ENCODE measurements around the gene PPP4R1.

PPP4R1 gene

GRCh38 chr18:9536354-9537152 is 77.8 kb downstream of the PPP4R1 start:
- no peak overlapping the region for H3K27ac ChIP-seq

GRCh38 chr18:9535430-9535991 is 78.8 kb downstream of the PPP4R1 start:
- no peak overlapping the region for H3K4me3 ChIP-seq (ENCODE audit: low read depth, low read length)
- no peak overlapping the region for H3K27ac ChIP-seq
- no peak overlapping the region for H3K9ac ChIP-seq
- no peak overlapping the region for H2AFZ ChIP-seq
- no peaks in the 10 kb centered on the region for H3K27me3 ChIP-seq (ENCODE audit: control insufficient read depth, insufficient read depth, low read length)
- no peaks in the 10 kb centered on the region for H3K9me3 ChIP-seq (ENCODE audit: control insufficient read depth, low read length)
- H3K4me1 ChIP-seq: no peaks in the 10 kb centered on the region
- H3K4me2 ChIP-seq (ENCODE audit: low read length): no peak overlapping the region
- H3K36me3 ChIP-seq (ENCODE audit: control insufficient read depth, insufficient read depth, low read length): no peaks in the 10 kb centered on the region
- no peaks in the 10 kb centered on the region for H3K79me2 ChIP-seq
- TF ChIP-seq CTCF (IDR thresholded peaks at IDR 0.05): no peak

More at GRCh38 chr18:9536354-9537152, 77.8 kb downstream of the PPP4R1 start:
- Histone ChIP-seq H3K4me1 (no peaks in the 10 kb centered on the region), H3K79me2 (no peaks in the 10 kb centered on the region), H3K4me2 (ENCODE audit: low read length) (no peak overlapping the region), H3K4me3 (ENCODE audit: low read depth, low read length) (no peak overlapping the region), H3K9ac (no peak overlapping the region), H3K9me3 (ENCODE audit: control insufficient read depth, low read length) (no peaks in the 10 kb centered on the region), H3K36me3 (ENCODE audit: control insufficient read depth, insufficient read depth, low read length) (no peaks in the 10 kb centered on the region), H2AFZ (no peak overlapping the region), H3K27me3 (ENCODE audit: control insufficient read depth, insufficient read depth, low read length) (no peaks in the 10 kb centered on the region)
- TF ChIP-seq CTCF (IDR thresholded peaks at IDR 0.05): no peak

GRCh38 chr18:9534844-9535243 is 79.5 kb downstream of the PPP4R1 start:
- no peak for TF ChIP-seq CTCF (IDR thresholded peaks at IDR 0.05)
- Histone ChIP-seq H3K9me3 (ENCODE audit: control insufficient read depth, low read length) (no peaks in the 10 kb centered on the region), H3K4me1 (no peaks in the 10 kb centered on the region), H3K27ac (no peak overlapping the region), H3K79me2 (no peaks in the 10 kb centered on the region), H3K4me3 (ENCODE audit: low read depth, low read length) (no peak overlapping the region), H3K27me3 (ENCODE audit: control insufficient read depth, insufficient read depth, low read length) (no peaks in the 10 kb centered on the region), H3K36me3 (ENCODE audit: control insufficient read depth, insufficient read depth, low read length) (no peaks in the 10 kb centered on the region), H3K4me2 (ENCODE audit: low read length) (no peak overlapping the region), H2AFZ (no peak overlapping the region), H3K9ac (no peak overlapping the region)

GRCh38 chr18:9531791-9532410 is 82.5 kb downstream of the PPP4R1 start:
- TF ChIP-seq CTCF (IDR thresholded peaks at IDR 0.05): no peak
- Histone ChIP-seq H3K4me2 (ENCODE audit: low read length) (no peak overlapping the region), H3K4me3 (ENCODE audit: low read depth, low read length) (no peak overlapping the region), H3K27me3 (ENCODE audit: control insufficient read depth, insufficient read depth, low read length) (no peaks in the 10 kb centered on the region), H3K4me1 (no peaks in the 10 kb centered on the region), H3K79me2 (no peaks in the 10 kb centered on the region), H3K9me3 (ENCODE audit: control insufficient read depth, low read length) (no peaks in the 10 kb centered on the region), H3K27ac (no peak overlapping the region), H3K9ac (no peak overlapping the region), H2AFZ (no peak overlapping the region), H3K36me3 (ENCODE audit: control insufficient read depth, insufficient read depth, low read length) (no peaks in the 10 kb centered on the region)
